Activated CD8-positive, alpha-beta memory T cell treated with anti-CD3 and anti-CD28 coated beads, Interleukin-2, amount 50 U/mL, for 1 hour (primary cell): Measurements from ENCODE around the gene COPS9.

ENCODE experiments used
- DNase-seq: peaks from one replicate; pipeline ENCODE4 v3.0.0-alpha.2; 2020; ENCODE audit errors: extremely low read depth

Gene COPS9

GRCh38 chr2:240134956-240135520 lies 1.1 kb downstream of the COPS9 start:
- no peak for DNase-seq

- no peak for DNase-seq
Observed at GRCh38 chr2:240134466-240134865, 1.6 kb downstream of the COPS9 start.

- no peak for DNase-seq
Observed at GRCh38 chr2:240133401-240133800, 2.7 kb downstream of the COPS9 start.

- DNase-seq: no peak
Observed at GRCh38 chr2:240132651-240132980, 3.5 kb downstream of the COPS9 start.

GRCh38 chr2:240131941-240132650 lies 4.0 kb downstream of the COPS9 start:
- no peak for DNase-seq

GRCh38 chr2:240131296-240131695 lies 4.8 kb downstream of the COPS9 start:
- DNase-seq: no peak

GRCh38 chr2:240130393-240131195 lies 5.5 kb downstream of the COPS9 start:
- DNase-seq: no peak

GRCh38 chr2:240129731-240130392 lies 6.2 kb downstream of the COPS9 start:
- DNase-seq: no peak

GRCh38 chr2:240129311-240129710 lies 6.8 kb downstream of the COPS9 start:
- DNase-seq: no peak

GRCh38 chr2:240128608-240129145 lies 7.4 kb downstream of the COPS9 start:
- DNase-seq: no peak

- no peak for DNase-seq
Observed at GRCh38 chr2:240127911-240128607, 8.0 kb downstream of the COPS9 start.

GRCh38 chr2:240127191-240127750 lies 8.8 kb downstream of the COPS9 start:
- no peak for DNase-seq

GRCh38 chr2:240126731-240127130 lies 9.4 kb downstream of the COPS9 start:
- no peak for DNase-seq

- no peak for DNase-seq
Observed at GRCh38 chr2:240125742-240126141, 10.4 kb downstream of the COPS9 start.

GRCh38 chr2:240124651-240125030 lies 11.5 kb downstream of the COPS9 start:
- DNase-seq: no peak

GRCh38 chr2:240123821-240124650 lies 12.1 kb downstream of the COPS9 start:
- no peak for DNase-seq

- no peak for DNase-seq
Observed at GRCh38 chr2:240121675-240122074, 14.4 kb downstream of the COPS9 start.

- DNase-seq: no peak
Observed at GRCh38 chr2:240121190-240121589, 14.9 kb downstream of the COPS9 start.

- DNase-seq: no peak
Observed at GRCh38 chr2:240114233-240114632, 21.9 kb downstream of the COPS9 start.

GRCh38 chr2:240112914-240113690 lies 23.0 kb downstream of the COPS9 start:
- DNase-seq: no peak
